ENCODE measurements around the gene HOATZ. TPM values are rescaled to one million over a fixed set of nuclear protein-coding genes. Genes with fewer than 3 reads are reported as not detected.

Gene HOATZ
- total and polyA plus RNA-seq, 2 donors (not counting 3 experiments of a cell fraction or from before 2014, with no cell fraction given) = not detected

GRCh38 chr11:111539426-111540113 is 25.0 kb downstream of the HOATZ start:
- CTCF ChIA-PET = interaction anchor here (1.4 kb wide), 1 partner anchor 26 kb away, joined by 5 read pairs; the partner anchor contains the start of gene HOATZ
- Histone ChIP-seq H3K9me3 (replicated peaks; ENCODE audit: control insufficient read depth, insufficient read depth, low read length) (no peaks in the 10 kb centered on the region), H3K27ac (ENCODE audit: insufficient read depth, low read depth, low read length) (no peak overlapping the region), H3K9ac (replicated peaks; ENCODE audit: extremely low read depth, insufficient read depth, low read length) (no peak overlapping the region), H2AFZ (ENCODE audit: low read depth, low read length) (no peak overlapping the region), H3K4me1 (ENCODE audit: control insufficient read depth, extremely low read depth, insufficient read depth, low read length) (peaks cover 17% of the 10 kb centered on the region), H3K9me1 (replicated peaks; ENCODE audit: control insufficient read depth, extremely low read depth, insufficient read depth, low read length) (no peaks in the 10 kb centered on the region), H3K4me3 (replicated peaks in 1 of 3; ENCODE audit: insufficient read depth in 1 of 3, low read depth in 1 of 3, low read length in 3 of 3) (no peak overlapping the region), H3K4me2 (ENCODE audit: insufficient read depth, low read length) (no peak overlapping the region), H3K79me2 (ENCODE audit: control insufficient read depth, insufficient read depth, low read length) (no peaks in the 10 kb centered on the region), H3K36me3 (ENCODE audit: control insufficient read depth in 2 of 2, extremely low read depth in 1 of 2, insufficient read depth in 2 of 2, low read length in 2 of 2) (no peaks in the 10 kb centered on the region), H3K27me3 (ENCODE audit: control insufficient read depth in 2 of 2, insufficient read depth in 2 of 2, low read length in 2 of 2) (peaks cover 48 to 65% of the 10 kb centered on the region in 2 experiments), H4K20me1 (replicated peaks; ENCODE audit: control insufficient read depth, extremely low read depth, insufficient read depth, low read length) (no peaks in the 10 kb centered on the region)
- dilution Hi-C loops (cut with MboI; ENCODE audit: extremely low pct_ligation_motif_present, low sequenced_read_pairs) = no loop called here
- TF ChIP-seq POLR2AphosphoS5 (IDR thresholded peaks at IDR 0.05; ENCODE audit: insufficient read depth, low read depth, low read length) (no peak), FOS (IDR thresholded peaks at IDR 0.05; ENCODE audit: borderline replicate concordance, insufficient read depth, low read length) (no peak), CTCF (IDR thresholded peaks at IDR 0.05; ENCODE audit: extremely low read depth in 1 of 2, insufficient read depth in 1 of 2, low read depth in 1 of 2, low read length in 2 of 2) (no peak), MAX (IDR thresholded peaks at IDR 0.05; ENCODE audit: insufficient read depth, insufficient read length) (no peak), MYC (IDR thresholded peaks at IDR 0.05; ENCODE audit: low read depth, low read length) (no peak), JUN (IDR thresholded peaks at IDR 0.05; ENCODE audit: borderline replicate concordance, insufficient read depth, insufficient read length, low read depth) (no peak), EZH2 (IDR thresholded peaks at IDR 0.05; ENCODE audit: borderline replicate concordance, low read depth, low read length, severe bottlenecking) (no peak)
- BruUV-seq (replicated peaks) = no TSS peak
- POLR2A ChIA-PET = no interaction called here
- DNase-seq (ENCODE audit: low read depth, low spot score) (no peak), FAIRE-seq (no peak)
- intact Hi-C loops (cut with micrococcal nuclease) = loop anchor here (2.0 kb wide), 1 partner anchor 25 kb away; the partner anchor contains the start of gene HOATZ
